Activated T-helper 1 cell treated with anti-CD3 and anti-CD28 coated beads, Interleukin-12 subunit alpha, Interleukin-12 subunit beta, Interleukin-2, Interleukin-4 antibody, amounts not matched to agents 30 ng/mL and 10 ng/mL and 1 ng/mL, durations not matched to agents 14 hours and 24 hours and 36 hours (primary cell): ENCODE results near the gene PIP5K1A. TPM values are rescaled to one million over a fixed set of nuclear protein-coding genes. Genes with fewer than 3 reads are reported as not detected.

Experiments used
- DNase-seq: peaks from one replicate; pipeline ENCODE4 v3.0.0; 2021; ENCODE audit warnings: low spot score
- H3K27ac Mint-ChIP-seq: one replicate; pipeline ENCODE4 v1.8.0; 2021; ENCODE audit warnings: mild to moderate bottlenecking, mixed read lengths
- H3K27me3 Mint-ChIP-seq: one replicate; pipeline ENCODE4 v1.8.0; 2022; ENCODE audit warnings: mild to moderate bottlenecking, moderate library complexity, mixed read lengths; ENCODE audit not compliant: insufficient read depth
- H3K36me3 Mint-ChIP-seq: one replicate; pipeline ENCODE4 v1.8.0; 2021; ENCODE audit warnings: low read depth, mixed read lengths
- H3K4me1 Mint-ChIP-seq: one replicate; pipeline ENCODE4 v1.8.0; 2021; ENCODE audit warnings: low read depth, mixed read lengths
- H3K4me3 Mint-ChIP-seq: one replicate; pipeline ENCODE4 v1.8.0; 2021; ENCODE audit warnings: mild to moderate bottlenecking, moderate library complexity, mixed read lengths
- H3K9me3 Mint-ChIP-seq: one replicate; pipeline ENCODE4 v1.8.0; 2021; ENCODE audit warnings: mixed read lengths
- intact Hi-C: fragments of 100-400 bp; cut with micrococcal nuclease; formaldehyde crosslinking; loops from one replicate; pipeline ENCODE4 v1.15.1; 2024
- total RNA-seq: library from RNA; stranded (reverse); gene quantifications from 2 replicates; pipeline ENCODE4 v1.2.3, GENCODE V29; 2022

PIP5K1A gene
- total RNA-seq, 1 donor from 2014 or later, result 101 TPM

GRCh38 chr1:151287767-151288500 is 89.6 kb downstream of the PIP5K1A start:
- Mint-ChIP-seq H3K4me3 (no peak overlapping the region), H3K27ac (no peak overlapping the region), H3K4me1 (peaks cover 21% of the 10 kb centered on the region), H3K27me3 (no peaks in the 10 kb centered on the region), H3K36me3 (peaks cover 38% of the 10 kb centered on the region), H3K9me3 (no peaks in the 10 kb centered on the region)
- no peak for DNase-seq
- intact Hi-C loops, result no loop called here

- Mint-ChIP-seq H3K4me1 (peaks cover 15% of the 10 kb centered on the region), H3K9me3 (no peaks in the 10 kb centered on the region)
These were observed 90.2 kb downstream of the PIP5K1A start for GRCh38 chr1:151288502-151288901.

GRCh38 chr1:151289080-151289935 is 91.0 kb downstream of the PIP5K1A start:
- intact Hi-C loops, result no loop called here
- H3K27ac Mint-ChIP-seq, result peak overlapping the region; percentile 53
- peaks cover 7% of the 10 kb centered on the region for H3K4me1 Mint-ChIP-seq
- no peaks in the 10 kb centered on the region for H3K27me3 Mint-ChIP-seq
- H3K4me3 Mint-ChIP-seq, result no peak overlapping the region
- DNase-seq, result no peak
- no peaks in the 10 kb centered on the region for H3K9me3 Mint-ChIP-seq
- peaks cover 44% of the 10 kb centered on the region for H3K36me3 Mint-ChIP-seq

More at GRCh38 chr1:151288502-151288901, 90.2 kb downstream of the PIP5K1A start:
- intact Hi-C loops, result no loop called here
- H3K36me3 Mint-ChIP-seq, result peaks cover 42% of the 10 kb centered on the region
- peak overlapping the region; percentile 53 for H3K27ac Mint-ChIP-seq
- H3K4me3 Mint-ChIP-seq, result no peak overlapping the region
- DNase-seq, result no peak
- no peaks in the 10 kb centered on the region for H3K27me3 Mint-ChIP-seq

- Mint-ChIP-seq H3K9me3 (no peaks in the 10 kb centered on the region), H3K4me3 (no peak overlapping the region), H3K4me1 (no peaks in the 10 kb centered on the region), H3K27me3 (no peaks in the 10 kb centered on the region), H3K36me3 (peaks cover 48% of the 10 kb centered on the region), H3K27ac (no peak overlapping the region)
- no peak for DNase-seq
- intact Hi-C loops, result no loop called here
These were observed 91.8 kb downstream of the PIP5K1A start for GRCh38 chr1:151289991-151290708.

GRCh38 chr1:151290709-151291303 is 92.5 kb downstream of the PIP5K1A start:
- H3K27me3 Mint-ChIP-seq, result no peaks in the 10 kb centered on the region
- no peak for DNase-seq
- no peak overlapping the region for H3K27ac Mint-ChIP-seq
- peaks cover 49% of the 10 kb centered on the region for H3K36me3 Mint-ChIP-seq
- intact Hi-C loops, result no loop called here
- H3K4me1 Mint-ChIP-seq, result no peaks in the 10 kb centered on the region
- H3K4me3 Mint-ChIP-seq, result no peak overlapping the region
- H3K9me3 Mint-ChIP-seq, result no peaks in the 10 kb centered on the region

- Mint-ChIP-seq H3K36me3 (peaks cover 40% of the 10 kb centered on the region), H3K27ac (peak overlapping the region; percentile 40), H3K9me3 (no peaks in the 10 kb centered on the region), H3K4me3 (no peak overlapping the region), H3K4me1 (no peaks in the 10 kb centered on the region), H3K27me3 (no peaks in the 10 kb centered on the region)
- DNase-seq, result no peak
- intact Hi-C loops, result no loop called here
These were observed 94.1 kb downstream of the PIP5K1A start for GRCh38 chr1:151292207-151293030.

GRCh38 chr1:151293093-151293492 is 94.7 kb downstream of the PIP5K1A start:
- Mint-ChIP-seq H3K4me3 (no peak overlapping the region), H3K36me3 (peaks cover 42% of the 10 kb centered on the region), H3K9me3 (no peaks in the 10 kb centered on the region), H3K27me3 (no peaks in the 10 kb centered on the region), H3K27ac (peak overlapping the region; percentile 40), H3K4me1 (no peaks in the 10 kb centered on the region)
- intact Hi-C loops, result no loop called here
- no peak for DNase-seq

- no peaks in the 10 kb centered on the region for H3K27me3 Mint-ChIP-seq
- H3K4me3 Mint-ChIP-seq, result no peak overlapping the region
- H3K9me3 Mint-ChIP-seq, result no peaks in the 10 kb centered on the region
- peaks cover 45% of the 10 kb centered on the region for H3K36me3 Mint-ChIP-seq
- intact Hi-C loops, result no loop called here
- H3K4me1 Mint-ChIP-seq, result no peaks in the 10 kb centered on the region
- DNase-seq, result no peak
- no peak overlapping the region for H3K27ac Mint-ChIP-seq
These were observed 96.5 kb downstream of the PIP5K1A start for GRCh38 chr1:151294742-151295462.

Other genes starting within 250 kb of the PIP5K1A start
- 188 and 191 TPM in 2 replicates for gene CERS2, start 223.7 kb upstream of the PIP5K1A start, total RNA-seq
- not detected in 2 replicates for gene ANXA9, start 216.3 kb upstream of the PIP5K1A start, total RNA-seq
- gene MINDY1, start 191.7 kb upstream of the PIP5K1A start, total RNA-seq, result 12.0 and 13.4 TPM in 2 replicates
- 15.0 and 15.4 TPM in 2 replicates for gene PRUNE1, start 190.1 kb upstream of the PIP5K1A start, total RNA-seq
- 0.70 and 0.73 TPM in 2 replicates for gene BNIPL, start 162.0 kb upstream of the PIP5K1A start, total RNA-seq
- gene C1orf56, start 150.8 kb upstream of the PIP5K1A start, total RNA-seq, result 1.6 and 1.7 TPM in 2 replicates
- 216 and 219 TPM in 2 replicates for gene CDC42SE1, start 138.9 kb upstream of the PIP5K1A start, total RNA-seq
- 3.5 and 3.7 TPM in 2 replicates for gene MLLT11, start 138.2 kb upstream of the PIP5K1A start, total RNA-seq
- 19.4 and 21.5 TPM in 2 replicates for gene GABPB2, start 127.8 kb upstream of the PIP5K1A start, total RNA-seq
- gene SEMA6C, start 51.9 kb upstream of the PIP5K1A start, total RNA-seq, result 3.6 and 4.3 TPM in 2 replicates
- 38.0 and 38.5 TPM in 2 replicates for gene TNFAIP8L2, start 41.9 kb upstream of the PIP5K1A start, total RNA-seq
- 4.0 and 5.0 TPM in 2 replicates for gene LYSMD1, start 32.6 kb upstream of the PIP5K1A start, total RNA-seq
- 111 and 117 TPM in 2 replicates for gene SCNM1, start 32.4 kb upstream of the PIP5K1A start, total RNA-seq
- 2.6 and 2.9 TPM in 2 replicates for gene TMOD4, start 22.6 kb upstream of the PIP5K1A start, total RNA-seq
- 90.0 and 96.4 TPM in 2 replicates for gene VPS72, start 8.4 kb upstream of the PIP5K1A start, total RNA-seq
- 276 and 285 TPM in 2 replicates for gene PSMD4, start 56.2 kb downstream of the PIP5K1A start, total RNA-seq
- 26.9 and 27.3 TPM in 2 replicates for gene ZNF687, start 83.7 kb downstream of the PIP5K1A start, total RNA-seq
- gene PI4KB, start 128.9 kb downstream of the PIP5K1A start, total RNA-seq, result 52.4 and 54.7 TPM in 2 replicates
- 78.1 and 83.4 TPM in 2 replicates for gene RFX5, start 148.7 kb downstream of the PIP5K1A start, total RNA-seq
- gene SELENBP1, start 174.2 kb downstream of the PIP5K1A start, total RNA-seq, result not detected in 2 replicates
- 436 and 454 TPM in 2 replicates for gene PSMB4, start 201.0 kb downstream of the PIP5K1A start, total RNA-seq